Right lung (tissue), 5 donors: Measurements from ENCODE around the gene ANKRD27. TPM values are rescaled to one million over a fixed set of nuclear protein-coding genes. Genes with fewer than 3 reads are reported as not detected.

ENCODE experiments used
- DNase-seq, 2 donors: peaks; one replicate each; pipeline ENCODE4 v3.0.0-alpha.2; 2013
- polyA plus RNA-seq, 5 donors: library from polyadenylated mRNA; unstranded; fragments of 120-200 nt; gene quantifications; one replicate each; pipeline versions ENCODE4 v1.2.1 to v1.2.3, GENCODE V29; 2013; ENCODE audit warnings: inconsistent platforms in 1 of 5, low replicate concordance in 1 of 5; ENCODE audit not compliant: insufficient read length in 5 of 5, insufficient read depth in 1 of 5

Gene ANKRD27
- polyA plus RNA-seq, 5 donors: 17.6 to 28.2 (median 20.6) TPM

GRCh38 chr19:32691952-32692726, 17.2 kb upstream of the ANKRD27 start:
- DNase-seq: peak; percentile 54 to 68

DNA sequence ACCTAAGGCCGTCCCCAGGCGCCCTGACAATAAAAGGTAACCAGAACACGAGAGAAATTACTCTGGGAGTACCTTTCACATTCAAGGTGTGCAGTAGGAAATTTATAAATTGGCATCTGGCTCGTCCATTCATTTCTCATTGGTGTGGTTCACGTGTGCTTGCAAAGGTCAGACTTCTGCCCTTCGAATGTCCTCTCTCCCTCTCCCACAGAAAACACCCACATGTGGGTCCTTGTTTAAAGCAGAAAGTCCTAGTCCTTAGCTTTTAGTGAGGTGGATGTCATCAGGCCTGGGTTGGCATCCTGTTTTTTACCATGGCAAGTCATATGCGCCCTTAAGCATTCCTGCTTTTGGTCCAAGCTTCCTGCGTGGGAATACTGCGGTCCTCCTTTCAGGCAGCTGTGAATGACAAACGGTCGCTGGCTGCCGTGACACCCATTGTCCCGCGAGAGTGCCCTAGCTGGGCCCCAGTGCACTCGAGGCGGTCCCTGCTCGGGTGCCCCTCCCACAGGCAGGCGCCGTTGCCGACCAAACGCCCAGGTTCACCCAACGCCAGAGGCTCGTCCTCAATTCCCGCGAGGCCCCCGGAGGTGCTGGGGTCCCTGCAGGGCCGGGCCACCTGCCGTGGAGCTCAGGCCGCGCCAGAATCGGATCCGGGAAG, 16.4 kb upstream of the ANKRD27 start, which contains the start of gene NUDT19:
Gene NUDT19, plus strand, starts transcription at position 531 of the 661 bp plus-strand sequence. CDS start 140 bp downstream, outside the sequence.
- peak; percentile 78 to 79 for DNase-seq

DNA sequence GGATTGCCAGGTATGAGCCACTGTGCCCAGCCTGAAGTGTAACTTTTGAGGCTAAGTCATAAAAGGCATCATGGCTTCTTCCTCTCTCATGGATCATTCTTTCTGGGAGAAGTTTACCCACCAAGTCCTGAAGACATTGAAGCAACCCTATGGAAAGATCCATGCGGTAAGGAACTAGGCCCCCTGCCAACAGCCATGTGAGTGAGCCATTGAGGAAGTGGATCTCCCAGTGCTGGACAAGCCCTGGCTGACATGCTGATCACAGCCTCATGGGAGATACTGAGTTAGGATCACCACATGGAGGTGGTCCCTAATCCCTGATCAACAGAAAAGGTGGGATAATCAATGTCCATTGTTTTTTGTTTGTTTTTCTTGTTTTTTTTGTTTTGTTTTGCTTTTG, 13.3 kb upstream of the ANKRD27 start:
- DNase-seq: no peak

GRCh38 chr19:32687681-32688080, 12.7 kb upstream of the ANKRD27 start:
- no peak for DNase-seq

GRCh38 chr19:32686847-32687475, 12.0 kb upstream of the ANKRD27 start:
- DNase-seq: no peak

DNA sequence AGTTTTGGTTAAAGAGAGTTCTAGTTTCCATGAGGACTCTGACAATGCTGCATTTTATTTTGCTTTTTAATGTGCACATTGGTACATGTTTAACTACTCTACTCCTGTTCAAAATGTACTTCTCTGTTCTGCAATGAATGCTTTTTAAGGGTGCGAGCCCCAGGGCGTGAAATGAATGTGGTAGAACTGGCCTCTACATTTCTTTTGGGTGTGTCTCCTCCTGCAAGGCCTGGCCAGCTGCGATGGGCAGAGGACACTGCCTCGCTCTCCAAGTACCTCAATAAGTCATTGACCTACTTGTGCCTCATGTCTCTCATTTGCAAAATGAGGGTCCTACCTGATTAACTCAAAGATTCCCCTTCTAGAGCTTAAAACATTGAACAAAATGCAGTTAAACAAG, 7.3 kb upstream of the ANKRD27 start:
- no peak for DNase-seq

DNA sequence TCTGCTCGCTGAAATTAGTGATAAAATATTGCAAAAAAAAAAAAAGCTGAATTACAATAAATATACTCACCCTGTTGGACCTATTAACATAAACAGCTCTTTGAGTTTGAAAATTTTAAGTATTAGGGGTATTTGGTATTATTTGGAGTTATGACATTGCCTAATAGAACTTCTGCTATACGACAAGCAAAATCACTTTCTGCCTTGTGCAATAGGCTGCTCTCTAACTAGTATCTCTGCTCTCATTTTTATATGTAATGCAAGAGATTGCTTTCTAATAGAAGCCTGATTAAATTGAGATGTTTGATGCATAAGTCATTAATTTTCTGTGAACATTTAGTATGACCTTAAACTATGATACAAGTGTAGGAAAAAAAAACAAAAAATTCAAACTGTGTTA, 6.0 kb upstream of the ANKRD27 start:
- DNase-seq: no peak

- DNase-seq: no peak
These were observed 2.7 kb upstream of the ANKRD27 start for GRCh38 chr19:32677657-32678056.

GRCh38 chr19:32676895-32677359, 1.9 kb upstream of the ANKRD27 start:
- no peak for DNase-seq

- DNase-seq: no peak
These were observed 1.4 kb upstream of the ANKRD27 start for GRCh38 chr19:32676186-32676894.

DNA sequence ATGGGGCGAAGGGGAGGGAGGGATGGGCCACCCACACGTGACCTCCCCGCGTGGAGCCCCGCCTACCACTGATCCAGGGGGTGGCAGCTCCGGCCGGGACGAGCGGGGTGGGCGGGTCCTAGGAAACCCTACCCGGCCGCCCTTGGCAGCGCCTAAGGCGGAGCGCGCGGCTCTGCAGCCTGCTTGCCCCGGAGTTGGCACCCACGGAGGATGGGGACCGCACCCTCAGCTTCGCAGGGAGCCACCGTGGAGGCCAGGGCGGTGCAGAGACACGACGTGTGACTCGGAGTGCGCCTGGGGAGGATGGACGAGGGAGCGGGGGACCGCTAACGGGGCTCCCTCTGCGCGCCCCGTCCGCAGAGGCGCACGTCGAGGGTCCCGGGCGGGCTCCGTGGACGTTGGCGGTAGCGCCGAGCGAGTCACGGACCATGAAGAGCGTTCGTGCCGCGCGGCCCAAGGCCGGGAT, 773 bp upstream of the ANKRD27 start, which contains the start of gene RGS9BP:
Gene RGS9BP, plus strand, starts transcription at position 129 of the 466 bp plus-strand sequence. CDS start 416 bp downstream, outside the sequence.
- DNase-seq: no peak

DNA sequence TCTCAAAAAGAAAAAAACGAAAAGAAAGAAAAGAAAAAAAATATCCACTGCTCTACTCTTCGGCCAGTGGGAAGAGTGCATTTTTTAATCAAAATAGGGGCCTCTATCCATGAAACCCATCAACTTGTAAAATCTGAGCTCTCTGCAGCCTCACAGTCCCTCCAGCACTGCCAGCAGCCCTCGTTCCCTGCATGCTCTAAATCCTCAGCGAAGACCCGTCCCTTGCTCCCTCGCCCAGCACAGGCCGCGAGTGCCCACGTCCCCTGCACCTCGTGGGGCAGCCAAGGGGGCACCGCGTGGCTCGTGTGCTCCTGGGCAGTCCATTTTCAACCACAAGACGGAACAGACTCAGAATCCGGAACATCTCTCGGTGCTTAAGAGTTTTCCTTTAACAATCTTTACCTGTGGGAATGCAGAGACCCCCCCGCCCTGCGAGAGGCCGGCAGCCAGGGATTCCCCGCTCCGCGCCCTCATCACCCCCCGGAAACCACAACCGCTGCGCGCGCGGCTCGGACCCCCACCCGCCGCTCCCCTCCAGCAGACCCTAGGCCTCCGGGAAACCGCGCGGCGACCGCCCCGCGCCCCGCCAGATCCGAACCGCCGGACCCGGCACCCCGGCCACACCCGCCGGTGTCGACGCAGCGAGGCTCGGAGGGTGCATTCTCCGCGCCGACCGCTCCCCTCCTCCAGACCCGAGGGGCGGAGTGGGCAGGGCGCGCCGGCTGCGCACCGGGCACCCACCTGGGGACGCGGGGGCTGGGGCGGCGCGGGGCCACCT, 638 bp downstream of the ANKRD27 start:
- no peak for DNase-seq

- DNase-seq: no peak
These were observed 1.4 kb downstream of the ANKRD27 start for GRCh38 chr19:32673573-32673972.

- DNase-seq: no peak
These were observed 2.1 kb downstream of the ANKRD27 start for GRCh38 chr19:32672841-32673240.

DNA sequence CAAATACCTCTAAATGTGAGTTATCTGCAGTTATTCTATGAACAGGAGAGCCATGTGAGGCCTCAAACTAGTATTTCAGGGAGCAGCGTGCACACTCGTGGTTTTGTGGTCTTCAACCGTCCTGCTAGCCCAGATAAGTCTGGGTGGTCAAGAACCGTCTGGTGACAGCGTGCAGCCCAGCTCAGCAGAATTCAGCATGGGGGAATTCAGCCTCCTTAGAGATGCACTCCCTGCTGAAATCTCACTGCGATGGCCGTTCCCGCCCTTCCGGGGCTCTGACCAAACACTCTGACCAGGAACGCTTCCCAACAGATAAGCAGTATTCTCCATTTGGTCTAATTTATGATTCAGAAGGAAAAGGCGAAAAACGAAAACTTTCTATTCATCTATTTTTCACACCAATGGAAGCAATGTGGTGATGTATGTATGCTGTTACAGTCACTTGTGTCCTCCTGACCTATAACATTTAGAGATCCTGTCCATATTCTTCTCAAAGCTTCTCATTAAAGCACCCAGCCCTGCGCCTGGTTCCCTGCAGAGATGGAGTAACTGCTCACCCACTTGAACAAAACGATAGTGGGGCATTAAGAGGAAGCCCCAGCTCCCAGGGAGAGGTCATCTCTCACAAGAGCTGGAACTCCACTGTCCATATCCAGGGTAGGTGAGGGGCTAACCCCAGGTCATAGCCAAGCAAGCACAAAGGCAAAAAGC, 2.9 kb downstream of the ANKRD27 start:
- no peak for DNase-seq

- no peak for DNase-seq
These were observed 5.7 kb downstream of the ANKRD27 start for GRCh38 chr19:32669310-32669709.

DNA sequence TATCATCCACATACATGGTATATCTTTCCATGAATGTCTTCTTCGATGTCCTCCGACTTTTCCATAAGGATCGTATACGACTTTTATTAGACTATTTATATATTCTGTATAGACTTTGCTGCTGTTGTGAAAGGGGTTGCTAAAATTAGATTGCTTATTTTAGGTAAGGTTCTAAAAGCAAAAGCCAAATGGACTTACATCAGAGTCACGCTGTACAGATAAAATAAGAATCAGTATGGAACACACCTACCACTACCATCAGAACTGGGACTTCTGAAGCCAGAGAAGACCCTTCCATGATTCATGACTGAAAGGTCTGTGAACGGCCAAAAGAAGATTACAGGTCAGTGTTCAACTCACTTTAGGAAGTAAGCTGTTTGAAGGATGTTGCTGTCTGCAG, 8.9 kb downstream of the ANKRD27 start:
- DNase-seq: no peak

GRCh38 chr19:32662186-32662585, 12.8 kb downstream of the ANKRD27 start:
- no peak for DNase-seq

GRCh38 chr19:32661318-32661717, 13.7 kb downstream of the ANKRD27 start:
- no peak for DNase-seq

- DNase-seq: no peak
These were observed 16.5 kb downstream of the ANKRD27 start for GRCh38 chr19:32658527-32658926.
